ENCODE measurements around the gene GAGE12J.

DNA sequence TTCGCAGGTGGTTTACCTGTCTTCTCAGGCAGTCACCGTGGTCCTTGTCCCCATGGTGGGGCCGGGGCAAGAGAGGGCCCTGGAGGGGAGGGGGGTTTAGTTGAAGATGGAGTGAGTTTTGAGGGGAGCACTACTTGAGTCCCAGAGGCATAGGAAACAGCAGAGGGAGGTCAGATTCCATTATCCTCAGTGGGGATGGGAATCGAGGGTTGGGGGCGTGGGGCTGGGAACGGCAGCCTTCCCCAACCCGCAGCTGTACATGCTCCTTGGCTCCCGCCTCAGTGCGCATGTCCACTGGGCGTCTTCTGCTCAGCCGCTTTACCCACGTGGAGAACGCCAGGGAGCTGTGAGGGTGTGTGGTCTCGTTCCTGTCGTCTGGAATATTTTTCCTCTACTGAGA is 18.5 kb upstream of the GAGE12J start, which contains the start of gene GAGE10:
- TF ChIP-seq POLR2A (IDR thresholded peaks at IDR 0.05): no peak
- TF ChIP-seq, protein P1, sequence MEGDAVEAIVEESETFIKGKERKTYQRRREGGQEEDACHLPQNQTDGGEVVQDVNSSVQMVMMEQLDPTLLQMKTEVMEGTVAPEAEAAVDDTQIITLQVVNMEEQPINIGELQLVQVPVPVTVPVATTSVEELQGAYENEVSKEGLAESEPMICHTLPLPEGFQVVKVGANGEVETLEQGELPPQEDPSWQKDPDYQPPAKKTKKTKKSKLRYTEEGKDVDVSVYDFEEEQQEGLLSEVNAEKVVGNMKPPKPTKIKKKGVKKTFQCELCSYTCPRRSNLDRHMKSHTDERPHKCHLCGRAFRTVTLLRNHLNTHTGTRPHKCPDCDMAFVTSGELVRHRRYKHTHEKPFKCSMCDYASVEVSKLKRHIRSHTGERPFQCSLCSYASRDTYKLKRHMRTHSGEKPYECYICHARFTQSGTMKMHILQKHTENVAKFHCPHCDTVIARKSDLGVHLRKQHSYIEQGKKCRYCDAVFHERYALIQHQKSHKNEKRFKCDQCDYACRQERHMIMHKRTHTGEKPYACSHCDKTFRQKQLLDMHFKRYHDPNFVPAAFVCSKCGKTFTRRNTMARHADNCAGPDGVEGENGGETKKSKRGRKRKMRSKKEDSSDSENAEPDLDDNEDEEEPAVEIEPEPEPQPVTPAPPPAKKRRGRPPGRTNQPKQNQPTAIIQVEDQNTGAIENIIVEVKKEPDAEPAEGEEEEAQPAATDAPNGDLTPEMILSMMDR (IDR thresholded peaks at IDR 0.05): no peak

Measured in uterus (tissue), 2 donors.